Hepatocyte (in vitro differentiated cells): ENCODE measurements around the gene HSPA4L.

Experiments
- EZH2 ChIP-seq: fragments of 200-600 bp; sonication (generic); IDR thresholded peaks from 2 replicates; pipeline ENCODE4 v1.6.1; 2016; ENCODE audit warnings: antibody characterized with exemption, mild to moderate bottlenecking, borderline replicate concordance
- TF ChIP-seq, protein P1 (sequence below): fragments of 200-600 bp; sonication (generic); IDR thresholded peaks from 2 replicates; pipeline ENCODE4 v1.5.1; 2016; ENCODE audit warnings: antibody characterized with exemption, mild to moderate bottlenecking; ENCODE audit not compliant: poor library complexity

DNA sequence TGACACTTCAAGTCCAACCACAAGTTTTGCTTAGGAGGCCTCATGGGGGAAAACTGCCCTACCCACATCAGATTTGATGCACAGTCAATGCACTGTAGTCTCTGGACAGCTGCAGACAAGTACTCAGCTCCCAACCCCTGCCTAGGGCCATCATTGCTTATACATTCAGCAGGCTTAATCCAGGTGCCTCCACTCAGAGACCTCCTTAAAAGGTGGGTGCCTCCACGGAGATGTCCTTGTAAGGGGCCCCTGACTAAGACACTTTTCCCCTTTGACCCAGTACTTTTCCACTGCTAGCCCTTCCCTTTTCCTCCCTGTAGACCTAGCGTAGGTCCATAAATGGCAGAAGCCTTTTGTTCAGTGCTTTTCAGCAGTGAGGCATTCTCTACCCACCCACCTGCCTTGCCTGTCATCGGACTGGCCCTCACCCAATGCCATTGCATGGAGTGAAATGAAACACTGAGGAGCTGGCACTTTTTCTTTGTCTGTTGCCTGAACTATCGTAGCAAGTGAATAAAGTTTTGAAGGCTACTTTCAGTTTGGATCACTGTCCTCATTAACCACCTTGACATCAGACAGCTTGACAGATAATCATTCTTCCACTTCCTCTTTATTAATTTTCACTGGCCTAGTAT is 74.8 kb downstream of the HSPA4L start:
- TF ChIP-seq, protein P1, sequence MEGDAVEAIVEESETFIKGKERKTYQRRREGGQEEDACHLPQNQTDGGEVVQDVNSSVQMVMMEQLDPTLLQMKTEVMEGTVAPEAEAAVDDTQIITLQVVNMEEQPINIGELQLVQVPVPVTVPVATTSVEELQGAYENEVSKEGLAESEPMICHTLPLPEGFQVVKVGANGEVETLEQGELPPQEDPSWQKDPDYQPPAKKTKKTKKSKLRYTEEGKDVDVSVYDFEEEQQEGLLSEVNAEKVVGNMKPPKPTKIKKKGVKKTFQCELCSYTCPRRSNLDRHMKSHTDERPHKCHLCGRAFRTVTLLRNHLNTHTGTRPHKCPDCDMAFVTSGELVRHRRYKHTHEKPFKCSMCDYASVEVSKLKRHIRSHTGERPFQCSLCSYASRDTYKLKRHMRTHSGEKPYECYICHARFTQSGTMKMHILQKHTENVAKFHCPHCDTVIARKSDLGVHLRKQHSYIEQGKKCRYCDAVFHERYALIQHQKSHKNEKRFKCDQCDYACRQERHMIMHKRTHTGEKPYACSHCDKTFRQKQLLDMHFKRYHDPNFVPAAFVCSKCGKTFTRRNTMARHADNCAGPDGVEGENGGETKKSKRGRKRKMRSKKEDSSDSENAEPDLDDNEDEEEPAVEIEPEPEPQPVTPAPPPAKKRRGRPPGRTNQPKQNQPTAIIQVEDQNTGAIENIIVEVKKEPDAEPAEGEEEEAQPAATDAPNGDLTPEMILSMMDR = no peak
- TF ChIP-seq EZH2 = no peak
